Stimulated activated CD8-positive, alpha-beta memory T cell treated with anti-CD3 and anti-CD28 coated beads, Interleukin-2, amount 100 ng/mL, for 1 hour (primary cell): ENCODE measurements around the gene CRELD2.

Experiments used
- DNase-seq, 2 donors: peaks; one replicate each; pipeline ENCODE4 v3.0.0-alpha.2; 2020; ENCODE audit warnings: low read depth in 2 of 2

CRELD2 gene

GRCh38 chr22:49956914-49957825 lies 38.7 kb downstream of the CRELD2 start:
- no peak for DNase-seq

- no peak for DNase-seq
Observed at GRCh38 chr22:49957826-49958365, 39.5 kb downstream of the CRELD2 start.

GRCh38 chr22:49958366-49958921 lies 40.0 kb downstream of the CRELD2 start:
- no peak for DNase-seq

GRCh38 chr22:49958931-49959781 lies 40.7 kb downstream of the CRELD2 start:
- no peak for DNase-seq

- DNase-seq, result no peak
Observed at GRCh38 chr22:49959782-49960158, 41.3 kb downstream of the CRELD2 start.

GRCh38 chr22:49960159-49961004 lies 41.9 kb downstream of the CRELD2 start, which contains the start of gene PIM3:
Gene PIM3 (plus strand): TSS chr22:49960772. CDS start chr22:49960948, 176 bp downstream.
- peak; percentile 81 to 82 for DNase-seq

GRCh38 chr22:49961005-49961600 lies 42.7 kb downstream of the CRELD2 start:
- DNase-seq, result no peak

GRCh38 chr22:49961601-49962011 lies 43.2 kb downstream of the CRELD2 start:
- no peak for DNase-seq

GRCh38 chr22:49962012-49962750 lies 43.7 kb downstream of the CRELD2 start:
- peak; percentile 59 to 70 for DNase-seq

- DNase-seq, result no peak
Observed at GRCh38 chr22:49962751-49963646, 44.6 kb downstream of the CRELD2 start.

- DNase-seq, result no peak
Observed at GRCh38 chr22:49963647-49964026, 45.2 kb downstream of the CRELD2 start.

GRCh38 chr22:49964136-49965090 lies 46.0 kb downstream of the CRELD2 start:
- no peak for DNase-seq

- DNase-seq, result no peak
Observed at GRCh38 chr22:49965091-49966040, 46.9 kb downstream of the CRELD2 start.

GRCh38 chr22:49966041-49966773 lies 47.8 kb downstream of the CRELD2 start:
- no peak for DNase-seq

GRCh38 chr22:49966774-49967705 lies 48.6 kb downstream of the CRELD2 start:
- DNase-seq, result no peak
